ENCODE data around the gene MBTPS1. TPM values are rescaled to one million over a fixed set of nuclear protein-coding genes. Genes with fewer than 3 reads are reported as not detected.

Gene MBTPS1
- 66.1 TPM for total RNA-seq

DNA sequence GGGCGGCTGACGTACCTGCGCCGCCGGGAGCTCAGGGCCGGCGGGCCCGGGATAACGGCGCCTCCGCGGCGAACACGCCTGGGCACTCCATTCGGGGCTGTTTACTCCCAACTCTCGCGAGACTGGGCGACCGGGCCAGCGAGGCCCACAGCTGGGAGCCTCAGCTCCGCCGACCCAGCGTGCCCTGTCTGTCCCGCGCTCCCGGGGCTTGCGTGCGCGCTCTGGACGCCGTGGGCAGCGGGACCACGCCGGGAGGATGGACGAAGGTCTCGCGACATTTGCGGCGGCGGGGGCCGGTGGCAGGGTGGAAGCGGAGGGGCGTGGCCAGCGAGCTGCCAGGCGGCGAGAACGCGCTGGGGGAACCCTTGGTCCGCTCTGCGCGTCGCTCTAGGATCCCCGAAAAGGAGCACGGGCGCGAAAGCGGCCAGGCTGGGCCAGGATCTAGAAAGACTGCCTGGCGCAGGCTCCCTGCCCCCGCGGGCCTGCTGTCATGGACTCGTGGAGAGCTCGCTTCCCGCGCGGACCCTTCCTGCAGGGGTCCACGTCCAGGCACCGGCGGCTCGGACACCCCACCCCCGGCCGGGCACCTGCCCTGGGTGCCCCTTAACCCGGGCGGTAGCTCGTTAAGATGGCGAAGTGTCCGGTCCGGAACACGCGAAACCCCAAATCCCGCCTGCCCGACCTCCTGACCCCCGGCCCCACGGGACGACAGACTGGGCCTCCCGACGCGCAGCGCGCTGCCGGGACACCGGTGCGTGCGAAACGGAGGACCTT is at the start of gene MBTPS1:
Gene MBTPS1 (minus strand): TSS at position 223 of the 774 bp plus-strand sequence. CDS start 15,159 bp downstream, outside the sequence.
- peak; percentile 96 for DNase-seq

DNA sequence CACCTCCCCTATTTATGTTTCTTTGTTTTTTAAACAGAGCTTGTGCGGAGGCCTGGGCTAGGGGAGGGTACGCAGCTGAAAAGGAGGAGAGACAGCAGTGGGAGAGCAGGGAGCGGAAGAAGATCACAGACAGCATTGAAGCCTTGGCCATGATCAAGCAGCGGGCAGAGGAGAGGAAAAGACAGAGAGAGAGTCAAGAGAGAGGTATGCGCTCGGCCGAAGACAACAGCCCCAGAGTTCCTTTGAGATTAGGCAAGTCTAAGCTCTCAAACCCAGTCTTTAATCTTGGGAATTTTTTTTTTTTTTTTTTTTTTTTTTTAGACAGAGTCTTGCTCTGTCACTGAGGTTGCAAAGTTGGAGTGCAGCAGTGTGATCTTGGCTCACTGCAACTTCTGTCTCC is 49.0 kb upstream of the MBTPS1 start:
- no peak for DNase-seq

DNA sequence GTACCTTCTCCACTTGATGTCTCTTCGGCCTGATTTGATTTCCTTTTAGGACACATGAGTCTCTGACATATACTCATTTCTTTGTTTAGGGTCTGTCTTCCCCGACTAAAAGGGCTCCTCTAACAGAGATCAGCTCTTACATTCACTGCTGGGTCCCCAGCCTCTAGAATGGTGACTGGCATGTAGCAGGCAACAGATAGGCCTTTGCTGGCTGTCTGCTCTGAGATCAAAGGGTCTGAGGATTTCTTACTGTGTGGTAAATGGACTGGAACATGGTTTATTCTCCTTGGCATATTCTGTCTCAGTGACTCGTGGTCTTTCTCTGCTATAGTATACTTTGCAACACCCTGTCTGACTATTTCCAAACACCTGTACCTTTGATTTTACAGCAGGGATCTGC is 45.1 kb upstream of the MBTPS1 start:
- no peak for DNase-seq

DNA sequence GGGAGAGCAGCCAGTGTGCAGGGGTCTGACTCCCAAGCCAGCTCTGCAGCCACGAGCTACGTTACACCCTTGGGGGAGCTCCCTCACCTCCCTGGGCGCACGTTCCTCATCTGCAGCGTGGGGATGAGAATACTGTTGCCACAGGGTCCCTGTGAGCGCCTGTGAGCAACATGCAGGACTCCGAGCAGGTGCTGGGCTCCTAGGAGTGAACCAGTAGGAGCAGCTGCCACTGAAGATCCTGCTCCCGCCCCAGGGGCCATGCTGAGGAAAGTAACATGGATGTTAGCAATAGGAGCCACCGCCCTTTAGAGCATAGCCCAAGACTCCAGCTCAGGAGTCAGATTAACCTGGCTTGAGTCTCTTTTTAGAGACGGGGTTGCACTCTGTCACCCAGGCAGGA is 44.3 kb upstream of the MBTPS1 start:
- no peak for DNase-seq

DNA sequence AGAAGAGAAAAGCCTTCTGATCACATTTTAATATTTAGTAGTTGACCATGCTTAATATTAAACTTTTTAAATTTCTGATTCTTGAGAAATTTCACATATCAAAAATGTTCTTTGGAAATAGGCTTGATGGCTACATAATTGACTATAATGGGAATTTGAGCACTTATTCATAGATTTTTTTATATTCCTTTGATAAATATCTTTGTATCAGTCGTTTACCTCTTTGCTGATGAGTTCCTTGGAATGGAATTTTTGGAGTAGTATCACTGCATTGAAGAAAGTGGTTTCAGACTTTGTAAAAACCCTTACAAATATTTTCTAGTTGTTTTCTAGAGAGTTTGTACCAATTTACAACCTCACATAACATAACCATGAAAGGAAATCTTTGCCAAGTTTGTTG is 43.1 kb upstream of the MBTPS1 start:
- DNase-seq, result no peak

DNA sequence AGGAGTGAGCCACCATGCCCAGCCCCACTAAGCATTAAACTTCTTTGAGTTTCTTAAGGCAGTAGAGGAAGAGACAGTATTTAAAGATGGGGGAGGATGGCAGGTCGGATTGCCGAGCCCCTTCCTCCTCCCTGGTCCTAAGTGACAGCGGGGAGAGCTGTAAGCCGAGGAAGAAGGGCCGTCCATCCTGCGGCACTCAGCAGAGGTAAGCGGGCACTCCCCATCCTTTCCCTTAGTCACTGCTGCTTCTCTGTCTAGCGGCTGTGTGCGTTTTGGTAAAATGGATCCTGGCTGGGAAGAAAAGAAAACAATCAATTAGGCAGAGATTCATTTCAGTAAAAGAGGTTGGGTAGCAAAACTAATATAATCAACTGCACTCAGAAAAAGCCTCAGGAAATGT is 42.3 kb upstream of the MBTPS1 start:
- DNase-seq, result no peak

DNA sequence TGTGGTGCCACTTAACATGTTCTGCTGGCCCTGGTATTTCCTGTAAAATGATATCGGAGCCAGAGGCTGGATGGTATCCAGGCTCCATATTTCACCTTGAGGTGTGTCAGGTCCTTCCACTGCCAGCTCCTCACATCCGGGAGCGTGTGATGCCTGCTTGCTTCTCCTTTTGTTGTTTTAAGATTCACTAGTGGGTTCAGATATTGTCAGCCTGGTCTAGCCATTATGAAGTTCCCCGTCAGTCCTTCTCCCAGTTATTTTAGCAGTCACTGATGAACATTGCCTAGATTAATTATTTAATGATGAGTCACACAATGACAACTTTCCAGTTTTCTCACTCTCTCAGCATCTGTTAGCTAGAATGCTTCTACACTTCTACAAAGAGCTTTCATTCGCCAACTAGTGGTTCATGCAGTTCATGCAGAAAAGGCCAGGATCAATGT is 39.6 kb upstream of the MBTPS1 start:
- no peak for DNase-seq

DNA sequence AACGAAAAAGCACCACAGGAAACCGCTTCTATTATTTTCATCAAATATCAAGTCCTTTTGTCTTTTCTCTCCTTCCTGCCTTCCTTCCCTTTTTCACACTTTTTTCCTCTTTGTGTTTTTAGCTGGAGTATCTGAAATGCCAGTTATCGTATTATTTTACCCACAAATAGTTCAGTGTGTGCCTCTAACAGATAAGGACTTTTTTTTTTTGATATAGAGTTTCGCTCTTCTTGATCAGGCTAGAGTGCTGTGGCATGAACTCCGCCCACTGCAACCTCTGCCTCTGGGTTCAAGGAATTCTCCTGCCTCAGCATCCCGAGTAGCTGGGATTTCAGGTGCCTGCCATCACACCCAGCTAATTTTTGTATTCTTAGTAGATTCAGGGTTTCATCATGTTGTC is 39.0 kb upstream of the MBTPS1 start:
- no peak for DNase-seq

DNA sequence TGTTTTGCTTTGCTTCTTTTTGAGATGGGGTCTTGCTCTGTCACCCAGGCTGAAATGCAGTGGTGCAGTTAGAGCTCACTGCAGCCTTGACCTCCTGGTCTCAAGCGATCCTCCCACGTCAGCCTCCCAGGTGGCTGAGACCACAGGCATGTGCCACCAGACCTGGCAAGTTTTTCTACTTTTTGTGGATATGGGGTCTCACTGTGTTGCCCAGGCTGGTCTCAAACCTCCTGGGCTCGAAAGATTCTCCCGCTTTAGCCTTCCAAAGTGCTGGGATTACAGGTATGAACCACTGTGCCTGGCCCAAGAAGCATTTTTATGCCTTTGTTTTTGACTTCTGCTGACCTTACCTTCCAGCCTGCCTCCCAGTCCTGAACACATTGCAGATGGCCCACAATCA is 38.5 kb upstream of the MBTPS1 start:
- DNase-seq, result no peak

DNA sequence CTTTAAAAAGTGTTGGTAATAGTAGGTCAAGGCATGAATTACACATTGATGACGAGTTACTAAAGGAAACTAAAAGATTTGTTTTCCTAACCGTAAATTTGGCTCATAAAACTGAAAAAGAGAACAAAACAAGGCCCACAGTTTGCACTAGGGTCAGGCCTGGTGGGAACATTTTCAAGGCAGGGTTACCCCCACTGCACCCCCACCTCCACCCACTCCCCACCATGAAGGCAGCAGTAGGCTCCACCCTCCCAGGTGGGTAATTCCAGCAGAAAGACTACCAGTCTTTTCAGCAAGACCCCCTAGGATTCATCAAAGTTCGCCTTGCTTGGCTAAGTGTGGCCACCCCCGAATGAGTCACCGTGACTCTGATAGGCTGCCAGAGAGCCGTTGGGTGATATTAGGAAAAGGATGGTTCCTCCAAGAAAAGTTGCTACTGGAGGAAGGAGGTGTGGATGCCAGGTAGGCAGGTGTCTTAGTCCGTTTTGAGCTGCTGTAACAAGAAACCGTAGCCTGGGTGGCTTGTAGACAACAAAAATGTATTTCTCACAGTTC is 37.0 kb upstream of the MBTPS1 start:
- no peak for DNase-seq

DNA sequence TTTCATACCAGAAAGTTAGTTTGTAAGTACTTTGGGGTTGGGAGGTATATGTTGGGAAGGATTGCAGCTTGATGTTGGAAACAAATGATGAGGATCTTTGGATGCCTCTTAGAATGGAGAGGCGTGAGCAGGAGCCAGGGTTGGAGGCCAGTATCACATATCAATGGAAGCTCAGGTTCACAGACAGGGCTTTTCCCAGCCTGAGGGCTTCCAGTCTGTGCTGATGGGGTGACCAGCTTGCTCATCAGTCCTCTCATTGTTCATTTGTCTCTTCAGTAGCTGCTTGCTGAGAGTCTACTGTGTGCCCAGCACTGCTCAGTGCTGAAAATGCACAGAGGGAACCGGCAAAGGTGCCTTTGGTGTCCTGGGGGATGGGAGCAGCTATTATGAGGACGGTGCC is 34.2 kb upstream of the MBTPS1 start:
- DNase-seq, result no peak

DNA sequence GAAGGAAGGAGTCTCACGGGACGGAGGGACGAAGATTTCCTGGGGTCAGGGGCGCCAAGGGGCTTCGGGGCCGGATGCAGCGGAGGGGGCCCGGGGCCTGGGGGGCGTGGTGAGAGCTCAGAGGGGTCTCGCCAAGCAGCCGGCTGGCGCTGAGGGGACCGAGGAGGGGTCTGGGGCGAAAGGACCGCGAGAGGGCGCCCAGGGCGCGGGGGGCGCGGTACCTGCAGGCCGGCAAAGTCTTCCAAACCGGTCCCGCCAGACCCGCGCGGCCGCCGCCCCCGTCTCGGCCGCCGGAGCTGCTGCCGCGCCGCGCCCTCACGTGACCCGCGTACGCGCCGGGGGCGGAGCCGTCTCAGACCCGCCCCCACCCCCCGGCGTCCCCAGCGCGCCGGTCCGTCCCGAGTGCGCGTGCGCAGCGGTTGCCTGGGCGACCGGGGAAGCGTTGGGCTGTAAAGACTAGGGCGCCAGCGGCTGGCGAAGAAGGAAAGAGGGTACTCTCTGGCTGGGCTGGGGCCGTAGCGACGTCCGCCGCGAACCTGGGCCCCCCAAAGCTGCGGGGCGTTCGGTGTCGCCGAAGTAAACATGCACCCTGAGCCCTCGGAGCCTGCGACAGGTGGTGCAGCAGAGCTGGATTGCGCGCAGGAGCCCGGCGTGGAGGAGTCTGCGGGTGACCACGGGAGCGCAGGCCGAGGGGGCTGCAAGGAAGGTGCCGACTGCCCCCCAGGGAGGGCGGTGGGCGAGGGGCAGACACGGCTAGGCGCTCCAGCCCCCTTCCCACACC is 28.3 kb upstream of the MBTPS1 start, which contains the start of the genes DNAAF1 and HSDL1:
Gene DNAAF1 (plus strand): TSS at position 450 of the 781 bp plus-strand sequence. CDS start 133 bp downstream, at position 583.
Gene HSDL1 (minus strand): TSS at position 319 of the 781 bp plus-strand sequence. CDS start 13,856 bp downstream, outside the sequence.
- peak; percentile 83 for DNase-seq

DNA sequence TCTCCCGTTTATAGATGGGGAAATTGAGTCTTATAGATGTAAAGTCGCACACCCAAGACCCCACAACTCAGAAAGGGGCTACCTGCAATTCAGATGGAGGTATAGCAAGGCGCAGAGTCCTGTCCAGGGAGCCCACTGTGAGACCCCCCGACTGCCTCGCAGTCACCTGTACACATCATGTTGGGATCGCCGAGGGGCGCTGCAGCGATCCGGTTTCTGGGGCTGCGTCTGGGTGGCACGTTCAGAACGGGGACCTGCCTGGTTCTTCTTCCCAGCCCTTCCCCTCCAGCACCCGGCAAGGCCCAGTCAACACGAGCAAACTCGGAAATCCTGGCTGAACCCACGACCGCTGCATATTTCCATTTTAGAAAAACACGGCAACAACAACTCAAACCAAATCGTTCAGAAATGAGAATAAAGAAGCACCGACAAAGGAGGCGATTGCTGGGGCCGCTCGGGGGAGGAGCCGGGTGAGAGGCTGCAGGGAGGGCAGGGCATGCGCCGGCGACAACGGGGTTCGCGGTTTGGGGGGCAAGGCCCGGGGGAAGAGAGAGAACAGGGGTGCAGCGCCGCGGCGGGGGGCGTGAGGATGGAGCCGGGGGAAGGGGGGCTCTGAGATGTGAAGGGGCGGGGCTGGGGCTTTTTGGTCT is 27.6 kb upstream of the MBTPS1 start:
- DNase-seq, result no peak

DNA sequence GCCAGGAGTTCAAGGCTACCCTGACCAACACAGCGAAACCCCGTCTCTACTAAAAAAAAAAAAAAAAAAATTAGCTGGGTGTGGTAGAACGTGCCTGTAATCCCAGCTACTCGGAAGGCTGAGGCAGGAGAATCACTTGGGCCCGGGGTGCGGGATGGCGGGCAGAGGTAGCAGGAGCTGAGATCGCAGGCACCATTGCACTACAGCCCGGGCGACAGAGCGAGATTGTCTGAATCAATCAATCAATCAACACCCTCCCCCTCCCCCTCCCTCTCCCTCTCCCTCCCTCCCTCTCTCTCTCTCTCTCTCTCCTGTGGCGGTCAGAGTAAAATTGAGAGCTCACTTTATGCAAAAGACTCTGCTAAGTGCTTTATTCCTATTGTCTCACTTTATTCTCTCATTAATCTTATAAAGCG is 27.1 kb upstream of the MBTPS1 start:
- DNase-seq, result no peak

DNA sequence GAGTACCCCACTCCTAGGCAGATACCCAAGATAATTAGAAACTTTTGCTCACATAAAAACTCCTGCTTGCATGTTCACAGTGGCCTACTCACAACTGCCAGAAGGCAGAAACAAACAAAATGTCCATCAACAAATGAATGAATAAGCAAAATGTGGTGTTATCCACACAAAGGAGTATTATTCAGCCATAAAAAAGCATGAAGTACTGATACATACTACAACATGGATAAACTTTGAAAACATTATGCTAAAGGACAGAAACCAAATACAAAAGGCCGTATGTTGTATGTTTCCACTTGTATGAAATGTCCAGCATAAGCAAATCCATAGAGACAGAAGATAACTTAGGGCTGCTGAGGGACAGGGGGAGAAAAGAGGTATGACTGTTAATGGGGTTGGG is 26.3 kb upstream of the MBTPS1 start:
- no peak for DNase-seq

DNA sequence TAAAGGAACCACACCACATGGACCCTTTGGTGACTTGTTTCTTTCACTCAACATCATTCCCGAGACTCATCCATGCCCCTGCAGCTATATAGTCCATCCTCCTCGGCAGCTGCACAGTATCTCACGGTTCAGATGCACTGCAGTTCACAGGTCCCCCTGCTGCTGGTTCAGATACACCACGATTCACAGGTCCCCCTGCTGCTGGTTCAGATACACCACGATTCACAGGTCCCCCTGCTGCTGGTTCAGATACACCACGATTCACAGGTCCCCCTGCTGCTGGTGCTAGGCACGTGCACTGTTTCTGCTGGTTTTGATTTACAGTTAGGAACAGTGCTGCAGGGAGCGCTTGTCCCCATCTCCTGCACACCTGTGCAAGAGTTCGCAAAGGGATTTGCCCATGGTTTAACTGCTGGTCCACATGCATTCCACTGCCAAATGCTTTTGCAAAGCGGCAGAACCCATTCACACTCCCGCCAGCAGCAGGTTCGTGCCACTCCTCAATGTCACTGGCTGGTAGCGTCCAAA is 24.5 kb upstream of the MBTPS1 start:
- no peak for DNase-seq

DNA sequence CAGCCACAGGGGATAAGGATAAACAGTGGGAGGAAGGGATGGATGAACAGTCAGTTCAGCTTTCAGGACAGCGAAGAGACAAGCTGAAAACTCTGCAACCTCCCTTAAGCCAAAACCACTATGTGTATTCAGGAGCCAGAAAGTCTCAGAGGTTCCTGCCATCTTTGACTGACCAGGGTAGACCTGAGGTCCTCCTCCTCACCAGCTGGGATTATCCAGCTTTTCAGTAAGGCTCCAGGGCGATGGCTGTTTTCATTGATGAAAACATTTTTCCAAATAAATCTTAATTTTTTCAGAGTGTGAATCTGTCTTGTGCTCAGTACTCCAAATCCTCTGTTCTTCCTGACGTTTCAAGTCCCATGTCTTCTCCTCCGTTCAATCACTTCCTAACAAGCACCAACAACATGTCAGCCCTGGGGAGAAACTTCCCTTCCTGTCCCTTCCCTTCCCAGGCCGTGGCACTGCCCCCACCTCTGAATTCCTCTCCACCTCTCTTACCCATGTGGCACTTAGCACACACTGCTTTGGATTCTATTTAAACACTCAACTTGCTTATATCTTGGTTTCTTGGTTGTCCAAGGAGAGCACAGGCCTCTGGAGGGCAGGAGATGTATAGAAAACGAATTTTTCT is 23.0 kb upstream of the MBTPS1 start:
- DNase-seq, result no peak

DNA sequence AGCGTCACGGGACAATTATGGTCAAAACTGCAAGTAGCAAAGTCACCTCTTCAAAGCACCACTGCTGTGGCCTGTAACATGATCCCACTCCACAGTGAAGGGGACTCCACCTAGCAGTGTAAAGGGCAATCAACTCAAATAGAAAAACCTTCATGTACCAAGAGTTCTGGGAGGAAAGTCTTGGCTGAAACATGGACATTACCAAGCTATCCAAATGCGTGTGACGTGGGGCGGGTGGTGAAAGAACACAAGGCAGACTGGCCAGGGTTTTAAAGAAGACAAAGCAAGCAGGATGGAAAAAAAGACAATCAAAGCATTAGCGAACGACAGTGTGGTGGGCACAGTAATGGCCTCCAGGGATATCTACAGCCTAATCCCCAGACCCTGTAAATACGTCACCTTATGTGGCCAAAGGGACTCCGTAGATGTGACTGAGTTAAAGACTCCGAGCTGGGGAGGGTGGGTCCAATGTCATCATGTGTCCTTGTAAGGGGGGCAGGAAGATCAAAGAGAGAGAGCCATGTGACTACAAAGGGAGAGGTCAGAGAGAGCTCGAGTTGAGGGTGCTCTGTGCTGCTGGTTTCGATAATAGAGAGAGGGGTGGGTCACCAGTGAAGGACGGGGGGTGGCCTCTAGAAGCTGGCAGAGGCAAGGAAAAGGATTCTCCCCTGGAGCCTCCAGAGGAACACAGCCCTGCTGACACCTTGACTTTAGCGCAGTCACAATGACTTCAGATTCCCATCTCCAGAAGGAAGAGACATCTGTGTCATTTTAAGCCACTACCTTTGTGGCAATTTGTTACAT is 22.3 kb upstream of the MBTPS1 start:
- DNase-seq, result no peak

DNA sequence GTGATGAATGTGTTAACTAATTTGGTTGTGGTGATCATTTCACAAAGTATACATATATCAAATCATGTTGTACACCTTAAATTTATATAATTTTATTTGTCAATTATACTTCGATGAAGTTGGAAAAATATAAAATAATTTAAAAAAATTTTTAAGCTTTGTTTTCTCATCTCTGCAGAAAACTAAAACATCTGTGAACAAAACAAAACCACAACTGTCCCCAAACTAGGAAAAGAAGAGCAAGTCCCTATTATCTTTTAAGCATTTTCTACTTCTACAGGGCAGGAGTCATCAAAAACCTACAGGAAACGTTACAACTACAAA is 21.7 kb upstream of the MBTPS1 start:
- DNase-seq, result no peak

DNA sequence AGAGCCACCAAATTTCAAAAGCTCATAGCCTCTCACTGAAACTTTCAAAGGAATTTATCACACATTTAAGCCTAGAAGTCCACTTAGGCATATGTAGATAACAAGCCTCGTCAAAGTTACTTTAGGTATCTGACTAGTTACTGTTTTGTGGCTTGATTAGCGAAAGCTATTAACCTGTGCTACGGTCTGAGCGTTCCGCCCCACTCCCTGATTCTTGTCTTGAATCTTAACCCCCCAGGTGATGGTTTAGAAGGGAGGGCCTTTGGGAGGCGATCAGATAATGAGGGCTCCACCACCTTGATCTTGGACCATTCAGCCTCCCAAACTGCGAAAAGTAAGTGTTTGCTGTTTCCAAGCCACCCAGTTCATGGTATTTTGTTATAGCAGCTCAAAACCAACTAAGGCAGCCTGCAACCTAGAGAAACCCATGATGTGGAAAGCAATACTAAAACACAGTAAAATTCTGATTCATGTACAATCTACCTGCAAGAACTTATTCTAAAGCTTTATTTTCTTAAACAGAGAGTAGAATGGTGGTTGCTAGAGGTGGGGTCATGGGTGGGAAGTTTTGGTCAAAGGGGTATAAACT is 21.1 kb upstream of the MBTPS1 start:
- DNase-seq, result no peak

DNA sequence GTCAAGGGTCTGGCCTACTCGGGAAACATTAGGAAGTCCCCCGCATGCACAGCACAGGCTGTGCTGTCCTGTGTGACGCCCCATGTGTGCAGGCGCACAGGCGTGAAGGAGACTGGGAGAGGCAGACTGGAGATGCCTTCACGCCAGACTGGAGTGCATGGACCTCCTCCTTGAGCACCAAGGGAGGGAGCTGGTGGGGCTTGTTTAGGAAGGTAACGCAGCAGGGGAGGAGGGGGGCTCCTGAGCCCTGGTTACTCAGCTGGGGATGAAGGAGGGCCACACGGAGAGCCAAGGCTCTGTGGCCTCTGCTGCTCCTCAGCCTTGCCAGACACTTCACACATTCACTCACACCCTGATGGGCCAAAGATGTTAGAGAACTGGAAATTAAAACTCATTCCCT is 20.5 kb upstream of the MBTPS1 start:
- DNase-seq, result no peak

All from skin of body (tissue), 2 donors.